Stimulated activated naive CD4-positive, alpha-beta T cell (primary cell): Measurements from ENCODE around the gene BRK1.
"Not testable (repeated sequence)": the region's sequence is repeated elsewhere in the genome, so short reads cannot be mapped to it uniquely, and the experiment has no call there.

Source experiments
- DNase-seq, 6 experiments: peaks; one replicate each; lab custom pipeline; 2025; lab: John Stamatoyannopoulos, UW

Gene BRK1

DNA sequence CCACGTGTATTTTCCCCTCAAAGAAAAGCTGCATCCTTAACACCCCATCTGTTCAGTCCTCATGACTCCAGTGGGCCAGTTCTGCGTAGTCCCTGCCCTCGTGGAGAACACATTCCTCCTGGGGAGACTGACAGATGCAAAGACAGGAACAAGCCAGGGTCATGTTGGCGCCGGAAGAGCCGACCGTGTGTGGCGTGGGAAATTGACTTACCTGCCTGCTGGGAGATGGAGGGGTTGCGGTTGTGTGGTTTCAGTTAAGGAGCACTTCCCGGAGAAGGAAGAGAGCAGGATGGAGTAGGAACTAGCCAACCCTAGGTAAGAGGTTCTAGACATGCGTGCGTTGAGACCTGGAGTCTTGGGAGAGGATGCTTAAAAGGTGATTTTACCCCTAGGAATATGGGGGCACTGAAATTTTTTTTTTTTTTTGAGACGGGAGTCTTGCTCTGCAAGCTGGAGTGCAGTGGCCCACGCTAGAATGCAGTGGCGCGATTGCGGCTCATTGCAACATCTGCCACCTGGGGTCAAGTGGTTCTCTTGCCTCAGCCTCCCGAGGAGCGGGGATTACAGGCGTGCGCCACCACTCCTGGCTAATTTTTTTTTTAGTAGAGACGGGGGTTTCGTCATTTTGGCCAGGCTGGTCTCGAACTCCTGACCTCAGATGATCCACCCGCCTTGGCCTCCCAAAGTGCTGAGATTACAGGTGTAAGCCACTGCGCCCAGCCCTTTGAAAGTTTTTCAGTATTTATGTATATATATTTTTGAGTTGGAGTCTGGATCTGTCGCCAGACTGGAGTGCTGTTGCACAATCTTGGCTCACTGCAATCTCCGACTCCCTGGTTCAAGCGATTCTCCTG, 27.5 kb downstream of the BRK1 start:
- DNase-seq = peak in 3 of 6 experiments; percentile 11 to 36 (median 31)

DNA sequence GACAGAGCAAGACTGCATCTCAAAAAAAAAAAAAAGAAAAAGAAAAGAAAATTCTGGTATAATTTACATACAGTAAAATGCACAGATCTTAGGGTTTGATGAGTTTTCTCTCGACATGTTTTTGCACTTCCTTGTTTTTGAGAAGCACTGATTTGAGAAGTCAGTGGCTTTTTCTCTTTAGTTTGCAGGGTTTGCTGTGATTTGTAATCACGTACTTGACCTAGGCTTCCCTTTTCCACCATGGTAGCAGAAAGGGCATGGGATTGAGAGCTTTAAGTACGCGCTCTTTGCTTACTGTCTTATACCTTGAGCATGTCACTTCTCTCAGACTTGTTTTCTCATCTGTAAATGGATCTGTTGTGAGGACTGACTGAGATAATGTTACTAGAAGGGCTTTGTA, 30.2 kb downstream of the BRK1 start:
- DNase-seq = no peak

DNA sequence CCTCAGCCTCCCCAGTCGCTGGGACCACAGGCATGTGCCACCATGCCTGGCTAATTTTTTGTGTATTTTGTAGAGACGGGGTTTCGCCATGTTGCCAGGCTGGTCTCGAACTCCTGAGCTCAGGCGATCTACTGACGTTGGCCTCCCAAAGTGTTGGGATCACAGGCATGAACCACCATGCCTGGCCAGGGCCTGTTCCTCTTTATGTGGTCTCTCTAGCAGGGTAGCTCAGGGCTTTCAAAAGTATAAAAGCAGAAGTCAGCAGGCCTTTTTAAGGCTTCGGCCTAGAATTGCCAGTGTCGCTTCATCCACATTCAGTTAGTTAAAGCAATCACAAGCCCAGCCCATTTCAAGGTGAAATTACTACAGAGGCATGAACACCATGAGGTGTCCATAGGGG, 33.8 kb downstream of the BRK1 start:
- DNase-seq = no peak

DNA sequence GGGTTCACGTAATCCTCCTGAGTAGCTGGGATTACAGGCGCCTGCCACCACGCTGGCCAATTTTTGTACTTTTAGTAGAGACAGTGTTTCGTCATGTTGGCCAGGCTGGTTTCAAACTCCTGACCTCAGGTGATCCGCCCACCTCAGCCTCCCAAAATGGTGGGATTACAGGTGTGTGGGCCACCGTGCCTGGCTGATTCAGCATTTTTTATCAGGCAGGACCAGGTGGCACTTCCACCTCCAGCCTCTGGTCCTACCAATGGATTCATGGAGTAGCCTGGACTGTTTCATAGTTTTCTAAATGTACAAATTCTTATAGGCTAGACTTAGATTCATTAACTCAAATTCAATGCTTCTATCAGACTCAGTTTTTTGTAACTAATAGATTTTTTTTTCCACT, 35.5 kb downstream of the BRK1 start:
- no peak for DNase-seq

DNA sequence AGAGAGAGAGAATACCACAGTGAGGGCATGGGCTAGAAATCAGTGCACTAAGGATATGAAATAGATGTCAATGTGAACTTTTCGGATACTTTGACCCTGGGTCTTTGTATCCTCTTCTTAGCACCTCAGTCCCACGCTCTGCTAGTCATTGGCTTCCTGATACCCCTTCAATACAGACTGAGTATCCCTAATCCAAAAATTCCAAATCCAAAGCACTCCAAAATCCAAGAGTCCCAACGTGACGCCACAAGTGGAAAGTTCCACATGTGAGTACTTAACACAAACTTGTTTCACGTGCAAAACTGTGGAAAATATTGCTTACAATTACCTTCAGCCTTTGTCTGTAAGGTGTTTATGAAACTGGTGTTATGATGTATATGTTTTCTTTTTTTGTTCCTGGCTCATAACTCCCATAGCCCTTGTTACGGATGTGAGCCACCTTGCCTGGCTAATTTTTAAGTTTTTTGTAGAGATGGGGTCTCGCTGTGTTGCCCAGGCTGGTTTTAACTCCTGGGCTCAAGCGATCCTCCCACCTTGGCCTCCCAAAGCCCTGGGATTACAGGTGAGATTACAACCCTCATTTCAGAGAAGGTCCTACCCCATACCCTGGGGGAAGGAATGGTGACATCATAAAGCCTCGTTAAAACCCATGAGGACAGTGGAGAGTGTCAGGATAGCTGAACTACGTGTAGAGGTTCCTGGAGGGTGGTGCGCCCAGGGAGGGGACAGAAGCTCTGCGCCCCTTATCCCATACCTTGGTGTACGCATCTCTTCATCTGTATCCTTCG, 39.1 kb downstream of the BRK1 start:
- DNase-seq = no peak

DNA sequence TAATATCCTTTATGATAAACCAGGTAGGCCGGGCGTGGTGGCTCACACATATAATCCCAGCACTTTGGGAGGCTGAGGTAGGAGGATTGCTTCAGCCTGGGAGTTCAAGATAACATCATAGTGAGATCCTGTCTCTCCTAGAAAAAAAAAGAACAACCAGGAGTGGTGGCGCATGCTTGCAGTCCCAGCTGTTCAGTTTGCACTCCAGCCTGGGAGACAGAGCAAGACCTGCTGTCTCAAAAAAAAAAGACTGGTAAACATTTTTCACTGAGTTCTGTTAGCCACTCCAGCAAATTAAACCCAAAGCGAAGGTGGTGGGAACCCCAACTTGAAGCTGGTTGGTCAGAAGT, 39.6 kb downstream of the BRK1 start:
- DNase-seq = no peak

DNA sequence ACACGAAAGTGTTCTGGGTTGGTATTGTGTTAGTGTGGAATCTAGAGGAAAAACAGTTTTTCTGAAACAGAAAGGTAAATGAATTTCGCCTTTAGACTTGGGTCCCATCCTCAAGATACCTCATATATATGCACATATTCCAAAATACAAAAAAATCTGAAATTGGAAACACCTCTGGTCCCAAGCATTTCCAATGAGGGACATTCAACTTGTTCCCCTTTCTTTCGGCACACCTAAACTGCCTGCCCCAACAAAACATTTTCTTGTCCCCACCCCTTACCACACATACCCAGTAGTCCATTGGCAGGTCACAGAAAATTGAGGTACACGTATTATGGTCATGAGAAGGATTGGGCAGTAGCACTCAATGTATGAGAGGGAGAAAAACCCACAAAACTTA, 40.2 kb downstream of the BRK1 start:
- DNase-seq = no peak

DNA sequence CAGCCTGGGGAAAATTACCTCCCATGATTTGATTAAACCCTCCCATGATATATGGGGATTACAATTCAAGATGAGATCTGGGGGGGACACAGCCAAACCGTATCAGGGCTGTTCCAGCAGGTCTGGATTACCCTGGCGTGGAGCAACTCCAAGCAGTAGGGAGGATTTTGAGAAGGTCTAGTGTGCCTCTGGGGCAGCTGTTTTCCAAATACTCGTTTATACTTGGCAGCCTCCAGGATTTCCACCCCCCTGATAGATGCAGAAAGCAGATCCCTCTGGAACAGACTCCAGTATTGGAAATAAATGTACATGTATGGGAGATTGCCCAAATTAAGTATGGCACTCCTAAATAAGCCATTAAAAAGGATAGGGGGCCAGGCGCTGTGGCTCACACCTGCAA, 41.6 kb downstream of the BRK1 start:
- DNase-seq = no peak

DNA sequence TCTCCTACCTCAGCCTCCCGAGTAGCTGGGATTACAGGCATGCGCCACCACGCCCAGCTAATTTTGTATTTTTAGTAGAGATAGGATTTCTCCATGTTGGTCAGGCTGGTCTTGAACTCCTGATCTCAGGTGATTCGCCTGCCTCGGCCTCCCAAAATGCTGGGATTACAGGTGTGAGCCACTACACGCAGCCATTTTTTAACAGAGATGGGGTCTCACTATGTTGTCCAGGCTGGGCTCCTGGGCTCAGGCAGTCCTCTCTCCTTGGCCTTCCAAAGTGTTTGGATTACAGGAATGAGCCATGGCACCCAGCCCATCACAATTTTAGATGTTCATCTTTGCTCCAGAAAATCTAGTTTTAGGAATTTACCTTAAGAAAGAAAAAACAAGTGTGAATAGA, 43.1 kb downstream of the BRK1 start:
- not testable (repeated sequence) for DNase-seq

DNA sequence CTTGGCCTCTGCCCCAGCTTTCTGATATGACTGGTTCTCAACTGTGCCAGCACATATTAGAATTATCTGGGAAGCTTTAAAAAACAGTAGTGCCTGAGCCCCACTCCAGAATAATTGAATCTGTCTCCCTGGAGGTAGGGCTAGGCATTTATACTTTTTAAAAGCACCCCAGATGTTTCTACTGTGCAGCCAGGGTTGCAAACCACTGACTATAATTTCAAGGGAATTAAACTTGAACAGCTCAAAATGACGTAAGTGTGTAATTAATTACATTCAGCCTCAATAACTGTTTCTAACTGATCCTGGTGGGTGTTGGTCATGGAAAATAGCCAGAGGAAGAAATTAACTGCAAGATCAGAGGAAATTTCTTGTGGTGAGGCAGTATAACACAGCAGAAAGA, 44.9 kb downstream of the BRK1 start:
- DNase-seq = no peak

DNA sequence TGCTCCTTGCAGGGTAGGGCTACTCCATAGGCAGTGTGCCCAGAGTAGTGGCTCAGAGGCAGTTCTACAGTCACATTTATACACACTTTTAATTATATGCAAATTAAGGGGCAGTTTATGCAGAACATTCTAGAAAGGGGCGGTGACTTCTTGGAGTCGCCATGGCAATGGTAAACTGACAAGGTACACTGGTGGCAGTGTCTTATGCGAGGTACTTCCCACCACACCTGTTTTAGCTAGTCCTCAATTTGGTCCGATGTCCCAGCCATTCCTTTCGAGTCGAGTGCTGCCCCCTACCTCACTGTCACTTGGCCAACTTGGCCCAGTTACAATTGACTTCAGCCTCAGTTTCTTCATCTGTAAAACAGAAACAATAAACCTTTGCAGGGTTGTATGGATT, 45.5 kb downstream of the BRK1 start:
- DNase-seq = no peak

DNA sequence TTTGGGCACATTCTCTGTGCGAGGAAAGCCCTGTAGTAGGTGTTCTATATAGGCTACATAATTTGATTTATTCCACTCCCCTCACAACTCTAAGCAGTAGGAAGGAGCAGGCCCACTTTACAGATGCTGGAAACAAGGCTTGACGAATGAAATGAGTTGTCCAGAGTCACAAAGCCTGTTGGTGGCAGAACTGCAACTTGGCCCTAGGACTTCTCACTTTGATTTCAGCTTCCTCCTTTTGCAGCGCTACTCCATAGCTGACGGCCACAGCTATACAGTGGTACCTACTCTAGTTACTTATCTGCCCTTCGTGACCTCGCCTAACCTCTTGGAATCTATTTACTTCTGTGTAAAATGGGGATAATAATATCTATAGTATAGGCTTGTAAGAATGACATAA, 46.7 kb downstream of the BRK1 start:
- DNase-seq = no peak

DNA sequence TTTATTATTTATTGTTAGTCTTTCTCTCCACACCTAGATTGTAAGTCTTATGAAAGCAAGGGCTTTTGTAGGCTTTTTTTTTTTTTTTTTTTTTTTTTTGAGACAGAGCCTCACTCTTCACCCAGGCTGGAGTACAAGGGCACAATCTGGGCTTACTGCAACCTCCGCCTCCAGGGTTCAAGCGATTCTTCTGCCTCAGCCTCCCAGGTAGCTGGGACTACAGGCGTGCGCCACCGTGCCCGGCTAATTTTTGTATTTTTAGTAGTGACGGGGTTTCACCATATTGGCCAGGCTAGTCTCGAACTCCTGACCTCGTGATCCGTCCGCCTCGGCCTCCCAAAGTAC, 48.7 kb downstream of the BRK1 start:
- DNase-seq = not testable (repeated sequence)

DNA sequence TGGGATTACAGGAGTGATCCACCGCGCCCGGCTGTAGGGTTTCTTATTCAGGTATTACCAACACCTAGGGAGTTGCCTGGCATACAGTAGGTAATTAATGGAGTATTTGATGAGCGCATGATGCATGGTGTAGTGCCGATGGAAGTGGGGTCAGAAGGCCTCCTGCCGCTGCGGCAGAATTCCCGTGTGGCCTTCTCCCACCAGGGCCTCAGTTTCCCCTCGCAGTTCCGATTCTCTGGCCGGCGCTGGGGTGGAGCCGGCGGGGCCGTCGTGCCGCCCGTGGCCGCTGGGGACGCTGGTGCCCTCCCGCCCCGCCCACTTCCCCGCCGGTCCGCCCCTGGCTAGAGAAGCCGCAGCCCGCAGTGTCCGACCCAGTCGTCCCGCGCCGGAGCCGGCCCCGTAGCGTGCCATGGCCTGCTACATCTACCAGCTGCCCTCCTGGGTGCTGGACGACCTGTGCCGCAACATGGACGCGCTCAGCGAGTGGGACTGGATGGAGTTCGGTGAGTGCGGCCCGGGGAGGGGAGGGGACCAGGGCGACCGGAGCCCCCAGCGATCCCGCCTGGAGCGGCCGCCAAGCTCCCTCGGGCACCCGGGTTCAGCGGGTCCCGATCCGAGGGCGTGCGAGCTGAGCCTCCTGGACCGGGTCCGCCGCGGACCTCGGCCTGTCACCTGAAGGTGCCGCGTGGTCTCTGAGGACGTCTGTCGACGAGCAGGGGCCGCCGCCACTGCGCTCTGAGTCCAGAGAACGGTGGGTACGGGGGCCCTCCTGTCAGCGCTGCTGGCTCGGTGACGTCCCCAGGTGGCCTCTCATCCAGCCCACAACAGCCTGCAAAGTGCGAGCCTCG, 49.3 kb downstream of the BRK1 start, which contains the start of gene IRAK2:
IRAK2 (plus strand) TSS at position 374 of the 848 bp plus-strand sequence; CDS start at position 410, 36 bp downstream.
- DNase-seq = peak; percentile 19 to 78 (median 47)

DNA sequence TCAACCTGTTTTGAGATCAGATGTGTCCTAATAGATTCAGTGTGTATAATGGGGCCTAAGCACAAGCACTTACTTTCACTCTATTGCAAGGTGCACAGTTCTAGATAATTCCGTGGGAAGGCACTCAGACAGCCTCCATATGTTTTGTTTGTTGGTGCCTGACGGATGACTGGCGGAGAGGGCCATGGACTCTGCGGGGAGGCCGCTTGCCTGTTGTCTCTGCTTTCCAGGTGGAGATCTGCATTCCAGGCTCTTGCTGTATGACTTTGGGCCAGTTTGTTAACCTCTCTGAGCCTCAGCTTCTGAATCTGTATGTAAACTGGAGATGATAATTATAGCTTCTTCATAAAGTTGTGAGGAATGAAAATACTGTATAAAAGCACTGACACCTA, 50.7 kb downstream of the BRK1 start:
- no peak for DNase-seq

DNA sequence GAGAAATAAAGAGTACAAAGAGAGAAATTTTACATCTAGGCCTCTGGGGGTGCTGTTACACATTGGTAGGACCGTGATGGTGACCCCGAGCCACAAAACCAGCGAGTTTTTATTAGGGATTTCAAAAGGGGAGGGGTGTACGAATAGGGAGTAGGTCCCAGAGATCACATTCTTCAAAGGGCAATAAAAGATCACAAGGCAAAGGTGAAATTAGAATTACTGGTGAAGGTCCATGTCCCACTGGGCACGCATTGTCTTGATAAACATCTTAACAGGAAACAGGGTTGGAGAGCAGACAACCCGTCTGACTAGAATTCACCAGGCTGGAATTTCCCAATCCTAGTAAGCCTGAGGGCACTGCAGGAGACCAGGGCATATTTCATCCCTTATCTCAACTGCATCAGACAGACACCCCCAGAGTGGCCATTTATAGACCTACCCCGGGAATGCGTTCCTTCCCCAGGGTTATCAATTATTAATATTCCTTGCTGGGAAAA, 53.6 kb downstream of the BRK1 start:
- DNase-seq = no peak

DNA sequence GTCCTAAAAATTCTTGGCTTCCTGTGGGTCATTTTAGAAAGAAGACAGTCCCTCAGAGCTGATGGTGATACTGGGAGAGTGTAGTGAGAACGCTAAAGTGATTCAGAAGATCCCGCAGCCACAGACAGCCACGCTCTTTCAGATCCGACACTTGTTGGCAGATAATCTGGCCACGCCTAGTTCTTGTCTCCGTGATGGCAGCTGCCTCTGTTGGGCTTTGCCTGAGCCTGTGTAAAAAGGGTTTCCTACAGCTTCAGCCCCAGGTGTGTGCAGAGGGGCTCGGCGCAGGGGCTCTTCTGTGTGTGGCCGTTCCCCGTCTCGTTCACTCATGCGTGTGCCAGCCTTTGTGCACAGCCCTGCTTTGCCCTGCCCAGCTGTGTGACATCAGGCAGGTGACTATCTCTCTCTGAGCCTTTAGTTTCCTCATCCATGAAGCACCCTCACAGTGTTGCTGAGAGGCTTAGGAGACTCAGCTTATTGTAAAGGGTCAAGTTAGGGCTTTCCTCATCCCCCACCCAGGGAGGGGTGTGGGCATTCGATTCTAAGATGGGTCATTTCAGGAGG, 55.5 kb downstream of the BRK1 start:
- DNase-seq = no peak

DNA sequence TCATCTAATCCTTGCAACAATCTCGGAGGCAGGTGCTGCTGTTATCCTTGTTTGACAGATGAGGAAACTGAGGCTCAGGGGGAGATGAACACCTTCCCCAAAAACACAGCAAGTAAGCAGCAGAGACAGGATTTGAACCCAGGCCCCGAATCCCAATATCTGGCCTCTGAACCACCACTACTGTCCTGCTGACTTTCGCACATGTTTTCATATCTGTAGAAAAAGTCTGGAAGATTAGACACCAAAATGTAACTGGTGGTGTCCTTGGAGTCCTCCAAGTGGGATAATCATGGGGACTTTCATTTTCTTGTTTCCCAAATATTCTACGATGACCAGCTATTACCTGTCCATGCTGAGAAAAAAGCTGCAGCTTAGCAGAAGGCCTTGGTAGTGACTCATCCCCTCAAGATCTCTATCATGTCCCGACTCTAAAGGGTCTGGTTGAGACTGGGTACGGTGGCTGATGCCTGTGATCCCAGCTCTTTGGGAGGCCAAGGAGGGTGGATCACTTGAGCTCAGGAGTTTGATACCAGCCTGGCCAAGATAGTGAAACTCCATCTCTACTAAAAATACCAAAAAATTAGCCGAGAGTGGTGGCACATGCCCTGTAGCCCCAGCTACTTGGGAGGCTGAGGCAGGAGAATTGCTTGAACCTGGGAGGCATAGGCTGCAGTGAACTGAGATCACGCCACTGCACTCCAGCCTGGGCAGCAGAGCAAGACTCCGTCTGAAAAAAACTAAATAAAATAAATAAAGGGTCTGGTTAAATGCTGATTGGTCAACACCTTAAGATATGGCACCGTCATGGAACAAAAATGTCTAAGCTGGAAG, 57.8 kb downstream of the BRK1 start:
- DNase-seq = no peak

DNA sequence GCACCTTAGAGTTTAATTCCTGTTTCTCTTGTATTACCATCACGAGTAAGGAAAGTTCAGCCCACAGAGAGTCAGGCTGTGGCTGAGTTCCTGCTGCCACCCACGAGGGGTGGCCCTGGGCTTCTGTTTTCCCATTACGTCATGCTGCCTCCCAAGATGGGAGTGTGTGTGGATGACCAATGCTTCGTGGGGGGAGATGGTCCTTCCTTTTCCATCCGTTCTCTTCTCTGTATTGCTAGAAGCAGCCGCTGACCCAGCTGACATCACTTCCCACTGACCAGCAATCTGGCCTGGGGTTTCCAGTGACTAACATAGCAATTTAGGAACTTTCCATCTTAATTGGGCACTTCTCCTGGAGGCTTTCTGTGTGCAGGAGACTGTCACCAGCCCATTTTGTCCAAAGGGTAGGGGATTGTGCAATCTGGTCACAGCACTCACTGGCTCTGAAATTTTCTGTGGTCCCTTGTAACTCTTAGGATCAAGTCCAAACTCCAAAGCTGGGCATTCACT, 58.5 kb downstream of the BRK1 start:
- no peak for DNase-seq

DNA sequence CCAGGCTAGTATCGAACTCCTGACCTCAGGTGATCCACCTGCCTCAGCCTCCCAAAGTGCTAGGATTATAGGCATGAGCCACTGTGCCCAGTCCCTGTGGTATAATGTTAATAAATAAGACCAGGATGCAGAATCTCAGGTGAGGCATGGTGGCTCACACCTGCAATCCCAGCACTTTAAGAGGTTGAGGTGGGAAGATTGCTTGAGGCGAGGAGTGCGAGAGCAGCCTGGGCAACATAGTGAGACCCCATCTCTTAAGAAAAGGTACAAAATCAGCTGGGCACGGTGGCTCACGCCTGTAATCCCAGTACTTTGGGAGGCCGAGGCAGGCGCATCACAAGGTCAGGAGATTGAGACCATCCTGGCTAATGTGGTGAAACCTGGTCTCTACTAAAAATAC, 59.9 kb downstream of the BRK1 start:
- not testable (repeated sequence) for DNase-seq

DNA sequence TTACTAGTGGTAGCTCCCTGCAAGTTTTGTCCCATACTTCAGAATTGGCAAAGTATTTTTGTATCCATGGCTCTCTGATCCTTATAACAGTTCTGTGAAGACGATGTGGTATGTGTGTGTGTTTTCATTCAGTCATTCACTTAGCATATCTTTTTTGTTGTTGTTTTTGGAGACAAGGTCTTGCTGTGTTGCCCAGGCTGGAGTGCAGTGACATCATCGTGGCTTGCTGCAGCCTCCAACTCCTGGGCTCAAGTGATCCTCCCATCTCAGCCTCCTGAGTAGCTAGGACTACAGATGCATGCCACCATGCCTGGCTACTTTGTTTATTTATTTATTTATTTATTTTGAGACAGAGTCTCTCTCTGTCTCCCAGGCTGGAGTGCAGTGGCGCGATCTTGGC, 60.7 kb downstream of the BRK1 start:
- DNase-seq = not testable (repeated sequence)
